GM21381 (cell line): Measurements from ENCODE around the gene C6orf89.

Experiments used
- ATAC-seq: cut with Tn5 transposase; IDR thresholded peaks from one replicate; pipeline ENCODE4 v1.9.1; 2021; ENCODE audit warnings: mild to moderate bottlenecking, moderate library complexity; ENCODE audit not compliant: unreplicated experiment

Gene C6orf89

GRCh38 chr6:36851626-36852025 lies 34.1 kb upstream of the C6orf89 start:
- no peak for ATAC-seq

DNA sequence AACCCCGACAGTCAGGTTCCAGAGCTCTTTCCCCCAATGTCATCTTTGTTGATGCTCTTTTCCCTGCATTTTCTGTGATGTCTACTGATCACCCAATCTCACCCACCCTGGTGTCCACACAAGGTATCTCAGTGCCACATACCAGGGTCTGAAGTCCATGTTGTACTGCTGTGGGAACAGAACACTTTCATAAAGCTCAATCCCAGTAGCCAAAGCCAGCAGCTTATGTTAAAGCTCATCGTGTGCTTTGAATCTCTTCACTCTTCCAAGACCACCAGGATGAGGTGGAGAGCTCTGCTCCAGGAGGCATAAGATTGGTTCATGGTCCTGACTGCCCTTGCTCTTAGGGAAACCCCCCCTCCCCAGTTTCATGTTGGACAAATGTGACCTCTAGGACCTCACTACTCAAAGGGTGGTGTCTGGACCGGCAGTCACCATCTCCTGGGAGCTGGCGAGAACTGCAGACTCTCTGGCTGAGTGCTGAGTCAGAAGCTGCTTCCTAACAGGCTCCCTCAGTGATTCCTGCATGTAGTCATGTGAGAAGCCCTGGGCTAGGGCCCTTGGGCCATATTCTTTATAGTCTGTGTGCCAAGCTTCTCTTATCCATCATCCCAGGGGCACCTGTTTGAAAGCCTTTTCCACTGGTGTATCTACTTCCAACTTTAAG lies 33.1 kb upstream of the C6orf89 start:
- no peak for ATAC-seq

DNA sequence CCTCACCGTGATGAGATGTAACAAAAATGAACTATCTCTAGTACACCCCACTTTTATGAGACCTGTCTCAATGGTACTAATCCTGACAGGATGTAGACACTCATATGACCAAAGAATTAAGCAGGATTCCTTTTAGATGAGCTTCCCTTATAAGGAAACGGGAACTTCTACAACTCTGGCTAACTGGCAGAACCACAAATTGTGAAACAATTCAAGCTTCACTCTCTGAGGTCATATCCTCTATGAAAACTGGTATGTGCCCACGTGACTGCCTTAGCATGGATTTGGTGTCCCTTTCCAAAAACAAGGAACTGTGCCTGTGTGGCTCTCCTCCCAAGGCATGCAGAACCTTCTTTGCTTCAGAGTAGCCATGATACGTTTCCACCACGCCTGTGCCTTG lies 32.4 kb upstream of the C6orf89 start:
- ATAC-seq: no peak

- no peak for ATAC-seq
Observed at GRCh38 chr6:36855750-36856149, 30.0 kb upstream of the C6orf89 start.

- ATAC-seq: no peak
Observed at GRCh38 chr6:36856277-36856676, 29.5 kb upstream of the C6orf89 start.

GRCh38 chr6:36857325-36857724 lies 28.4 kb upstream of the C6orf89 start:
- no peak for ATAC-seq

GRCh38 chr6:36858407-36858981 lies 27.3 kb upstream of the C6orf89 start:
- ATAC-seq: no peak

GRCh38 chr6:36860126-36860525 lies 25.6 kb upstream of the C6orf89 start:
- no peak for ATAC-seq

DNA sequence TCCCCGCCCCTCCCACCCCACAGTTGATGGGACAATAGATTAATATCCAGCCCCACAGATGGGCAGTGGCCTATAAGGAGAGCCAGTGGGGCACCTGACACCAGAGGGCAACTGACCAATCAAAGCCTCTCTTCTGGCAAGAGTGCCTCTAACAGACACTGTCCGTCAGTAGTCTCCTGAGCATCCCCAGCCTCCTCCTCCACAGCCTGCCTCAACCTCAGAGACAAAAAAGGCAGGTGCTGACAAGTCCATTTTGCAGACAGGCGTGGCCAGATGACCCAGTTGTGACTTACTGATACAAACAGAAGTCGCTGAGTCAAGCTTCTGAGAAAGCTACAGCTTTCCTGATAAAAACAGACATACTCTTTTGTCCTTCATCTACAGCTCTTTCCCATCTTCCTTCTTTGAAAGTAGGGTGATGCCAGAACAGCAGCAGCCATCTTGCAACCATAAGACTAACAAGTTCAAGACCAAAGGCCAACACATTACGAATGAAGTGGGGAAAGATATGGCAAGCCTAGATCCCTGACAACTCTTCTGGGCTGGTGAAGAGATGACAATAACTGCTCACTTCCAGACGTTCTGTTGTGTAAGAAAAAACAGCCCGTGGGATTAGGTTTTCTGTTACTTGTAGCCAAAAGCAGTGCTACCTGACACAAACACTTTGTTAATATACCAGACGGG lies 23.4 kb upstream of the C6orf89 start:
- ATAC-seq: no peak

DNA sequence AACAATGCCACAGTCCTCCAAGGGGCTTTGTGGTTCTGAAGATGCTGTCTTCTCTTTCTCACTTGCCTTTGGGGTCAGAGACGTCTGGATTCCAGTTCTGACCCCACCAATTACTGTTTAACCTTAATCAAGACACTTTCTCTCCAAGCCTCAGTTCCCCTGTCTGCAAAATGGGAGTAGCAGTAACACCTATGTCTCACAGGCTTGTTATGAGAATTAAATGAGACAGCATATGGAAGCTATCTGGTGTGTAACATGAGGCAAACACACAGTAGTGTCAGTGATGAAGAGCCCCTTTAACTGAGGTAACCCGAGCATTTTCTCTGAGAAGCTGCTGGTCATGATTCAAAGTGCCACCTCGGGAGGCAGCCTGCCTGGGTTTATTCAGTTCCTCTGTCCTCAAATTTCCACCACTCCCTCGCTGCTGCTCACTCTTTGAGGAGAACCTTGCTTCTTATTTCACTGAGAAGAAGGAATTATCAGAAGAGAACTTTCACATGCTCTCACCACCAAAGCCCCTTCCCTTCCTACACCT lies 22.8 kb upstream of the C6orf89 start:
- no peak for ATAC-seq

GRCh38 chr6:36863670-36864540 lies 21.8 kb upstream of the C6orf89 start:
- ATAC-seq: no peak

DNA sequence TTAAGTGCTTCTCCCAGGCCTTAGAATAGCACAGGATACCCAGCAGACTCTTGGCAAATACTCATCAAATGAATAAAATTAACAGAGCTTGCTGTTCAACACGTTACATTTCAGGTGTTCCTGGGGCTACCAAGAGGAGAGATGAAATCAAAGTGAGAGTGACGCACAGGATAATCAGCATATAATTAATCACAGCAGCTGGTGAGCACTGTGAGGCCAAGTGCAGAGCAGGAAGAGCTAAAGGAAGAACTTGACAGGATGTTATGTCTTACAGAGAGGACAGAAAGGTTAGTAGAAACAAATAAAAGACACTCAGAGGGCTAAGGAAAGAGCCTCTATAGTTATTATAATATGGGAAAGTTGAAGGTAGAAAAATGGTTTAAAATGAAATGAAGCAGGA lies 19.9 kb upstream of the C6orf89 start:
- ATAC-seq: no peak

GRCh38 chr6:36867471-36868224 lies 18.1 kb upstream of the C6orf89 start:
- no peak for ATAC-seq

- no peak for ATAC-seq
Observed at GRCh38 chr6:36871686-36872085, 14.1 kb upstream of the C6orf89 start.

GRCh38 chr6:36873115-36873514 lies 12.6 kb upstream of the C6orf89 start:
- ATAC-seq: no peak

- ATAC-seq: no peak
Observed at GRCh38 chr6:36873612-36874442, 11.9 kb upstream of the C6orf89 start.

DNA sequence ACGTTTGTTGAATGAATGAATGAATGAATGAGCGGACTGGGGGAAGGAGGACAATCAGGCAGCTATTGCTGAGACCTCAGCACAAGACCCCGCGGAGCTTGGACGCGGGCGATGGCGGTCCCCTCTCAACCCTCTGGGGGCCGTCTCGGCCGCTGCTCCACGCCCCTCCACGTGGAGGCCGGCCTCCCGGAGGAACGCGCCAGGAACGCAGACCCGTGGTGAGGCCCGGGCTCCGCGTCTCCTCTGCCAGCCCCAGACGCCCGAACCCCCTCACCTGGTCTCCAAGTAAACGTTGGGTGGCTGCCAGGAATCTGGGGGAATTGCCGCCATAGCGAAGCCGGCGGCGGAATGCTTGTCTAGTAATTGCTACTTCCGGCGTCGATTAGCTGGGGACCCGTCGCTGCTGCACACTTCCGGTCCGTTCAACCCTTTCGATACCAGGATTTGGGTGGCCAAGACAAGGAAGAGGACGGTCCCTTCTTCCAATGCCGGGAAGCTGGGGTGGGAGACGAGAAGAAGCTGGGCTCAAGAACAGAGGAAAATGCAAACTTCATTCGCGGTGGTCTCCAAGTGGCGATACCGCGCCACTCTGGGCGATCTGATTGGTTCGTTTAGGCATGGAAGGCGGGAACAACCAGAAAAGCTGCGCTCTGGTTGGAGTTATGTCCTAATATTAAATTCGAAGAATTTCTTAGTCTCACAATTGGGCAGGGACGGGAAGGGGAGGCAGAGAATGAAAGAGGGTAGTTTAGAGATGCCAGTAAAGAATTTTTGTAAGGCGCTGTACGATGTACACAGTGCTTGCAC lies 11.1 kb upstream of the C6orf89 start, which contains the start of gene PPIL1:
Gene PPIL1 (minus strand): TSS at position 361 of the 807 bp plus-strand sequence. CDS start 31 bp downstream, at position 330.
- peak; percentile 82 for ATAC-seq

GRCh38 chr6:36875250-36875633 lies 10.5 kb upstream of the C6orf89 start:
- no peak for ATAC-seq

GRCh38 chr6:36884610-36885009 lies 1.1 kb upstream of the C6orf89 start:
- ATAC-seq: no peak
